ENCODE data around the gene FSCN2. TPM values are rescaled to one million over a fixed set of nuclear protein-coding genes. Genes with fewer than 3 reads are reported as not detected.

Gene FSCN2
- total and polyA plus RNA-seq, 10 of the 15 experiments (the other 5 are each of a cell fraction or from before 2014, with no cell fraction given), result 0.12 to 2.1 (median 0.65) TPM; not detected in 3

GRCh38 chr17:81553018-81553615, 24.9 kb downstream of the FSCN2 start (continued):
- no peak for TF ChIP-seq BMI1 (IDR thresholded peaks at IDR 0.05; ENCODE audit: borderline replicate concordance)
- peak; percentile 50; the same call in 1 of the 2 replicates for TF ChIP-seq TAF1 (IDR thresholded peaks at IDR 0.05; ENCODE audit: borderline replicate concordance, low read depth, low read length)
- no peak for TF ChIP-seq JUNB (IDR thresholded peaks at IDR 0.05)
- TF ChIP-seq RUNX3 (IDR thresholded peaks at IDR 0.05; ENCODE audit: low read length), result peak; percentile 23; the same call in 1 of the 2 replicates
- no peak for TF ChIP-seq ZZZ3 (IDR thresholded peaks at IDR 0.05; ENCODE audit: control insufficient read depth, insufficient read length, low read depth)
- TF ChIP-seq HCFC1 (IDR thresholded peaks at IDR 0.05; ENCODE audit: low read length), result no peak
- no peak for TF ChIP-seq KDM1A (IDR thresholded peaks at IDR 0.05; ENCODE audit: borderline replicate concordance)
- no peak for TF ChIP-seq CEBPB (IDR thresholded peaks at IDR 0.05; ENCODE audit: borderline replicate concordance in 1 of 2, low read depth in 2 of 2, low read length in 2 of 2)
- TF ChIP-seq CTCF (IDR thresholded peaks at IDR 0.05 in 2 of 3, conservative IDR thresholded peaks at IDR 0.05 in 1 of 3; ENCODE audit: control insufficient read depth in 2 of 3, extremely low read depth in 1 of 3, insufficient read depth in 1 of 3, low read depth in 3 of 3, low read length in 3 of 3), result peak in 2 of 3 experiments; percentile 20 to 40; a peak in 3 of 6 replicates
- no peak for TF ChIP-seq GABPA (IDR thresholded peaks at IDR 0.05; ENCODE audit: low read depth)
- TF ChIP-seq PAX5 (IDR thresholded peaks at IDR 0.05; ENCODE audit: borderline replicate concordance, low read depth, low read length), result no peak
- TF ChIP-seq RBBP5 (conservative IDR thresholded peaks at IDR 0.05), result no peak
- TF ChIP-seq STAT3 (IDR thresholded peaks at IDR 0.05; ENCODE audit: low read depth, low read length), result no peak
- TF ChIP-seq ESRRA (IDR thresholded peaks at IDR 0.05; ENCODE audit: low read length), result no peak
- TF ChIP-seq SP1 (IDR thresholded peaks at IDR 0.05; ENCODE audit: low read depth, low read length), result no peak
- TF ChIP-seq CHD4 (IDR thresholded peaks at IDR 0.05), result no peak
- TF ChIP-seq STAT1 (conservative IDR thresholded peaks at IDR 0.05), result 0 out of 2 replicates have a peak, but pooled peaks have one; percentile 34
- TF ChIP-seq YY1 (IDR thresholded peaks at IDR 0.05; ENCODE audit: low read depth, low read length), result peak; percentile 62; the same call in 1 of the 2 replicates
- peak; percentile 21; the same call in 1 of the 3 replicates for TF ChIP-seq POU2F2 (IDR thresholded peaks at IDR 0.05; ENCODE audit: borderline replicate concordance, low read depth, low read length)
- no peak for TF ChIP-seq SIX5 (IDR thresholded peaks at IDR 0.05; ENCODE audit: low read depth, low read length, severe bottlenecking)
- TF ChIP-seq PML (IDR thresholded peaks at IDR 0.05; ENCODE audit: low read length), result peak; percentile 64; the same call in 1 of the 2 replicates
- no peak for TF ChIP-seq HSF1 (IDR thresholded peaks at IDR 0.05; ENCODE audit: low read depth, low read length)
- TF ChIP-seq MAX (IDR thresholded peaks at IDR 0.05; ENCODE audit: low read depth, low read length), result peak; percentile 55; the same call in 1 of the 2 replicates
- TF ChIP-seq EP300 (IDR thresholded peaks at IDR 0.05; ENCODE audit: borderline replicate concordance in 1 of 2, control insufficient read depth in 1 of 2, low read depth in 2 of 2, low read length in 2 of 2), result no peak
- no peak for TF ChIP-seq CHD2 (IDR thresholded peaks at IDR 0.05; ENCODE audit: borderline replicate concordance, low read depth, low read length)
- no peak for TF ChIP-seq RB1 (IDR thresholded peaks at IDR 0.05; ENCODE audit: borderline replicate concordance)

Measured in GM12878 (cell line).